H1 (cell line): ENCODE data around the gene PLA2G4A. TPM values are rescaled to one million over a fixed set of nuclear protein-coding genes. Genes with fewer than 3 reads are reported as not detected.

ENCODE experiments used
- POLR2AphosphoS5 ChIP-seq: IDR thresholded peaks from 2 replicates; pipeline ENCODE4 v1.6.1; 2011; ENCODE audit warnings: low read depth, low read length
- SP4 ChIP-seq: IDR thresholded peaks from 2 replicates; pipeline ENCODE4 v1.6.1; 2012; ENCODE audit warnings: low read length, inconsistent platforms
- TAF7 ChIP-seq: optimal IDR thresholded peaks from 2 replicates; pipeline ENCODE3; 2011; ENCODE audit warnings: low read depth, mild to moderate bottlenecking, inconsistent platforms, low read length, moderate library complexity, borderline replicate concordance
- polyA plus RNA-seq, 7 experiments: library from polyadenylated mRNA; depleted of rRNA in 3 of 7; stranded (reverse) in 5 of 7; unstranded in 2 of 7; fragments of >200 nt in 5 of 7; fragments of 200-250 nt in 2 of 7; gene quantifications; 1 replicate in 5 of 7; 2 replicates in 1 of 7; 4 replicates in 1 of 7; pipeline versions ENCODE4 v1.2.1 to v1.2.3, GENCODE V29; 2011 to 2013; ENCODE audit warnings: missing spikeins in 2 of 7, mixed read lengths in 2 of 7
- total RNA-seq: library from RNA; stranded (reverse); fragmentation: NEBNext Ultra II Directional; extraction: Animal tissue kit (Norgen Biotek cat#: 25700); gene quantifications from 2 replicates; pipeline ENCODE4 v1.2.1, GENCODE V29; 2021

The PLA2G4A gene
- total and polyA plus RNA-seq, 2 of the 8 experiments (the other 6 are each of a cell fraction or from before 2014, with no cell fraction given): 0.63 to 1.4 TPM

GRCh38 chr1:186905561-186905960 is 76.8 kb downstream of the PLA2G4A start (continued):
- no peak for TF ChIP-seq TAF7
- no peak for TF ChIP-seq SP4
- no peak for TF ChIP-seq POLR2AphosphoS5
